CD4-positive, alpha-beta T cell treated with Interleukin-10 for 1 hour (primary cell): ENCODE results near the gene EHBP1.

ENCODE experiments used
- DNase-seq: peaks from one replicate; pipeline ENCODE4 v3.0.0-alpha.2; 2020

The EHBP1 gene

GRCh38 chr2:63092857-63093256 is 387.3 kb downstream of the EHBP1 start:
- DNase-seq = no peak

- no peak for DNase-seq
These were observed 388.0 kb downstream of the EHBP1 start for GRCh38 chr2:63093502-63093901.
